HG03354 (cell line): ENCODE data around the gene DPP10.

Experiments
- ATAC-seq: cut with Tn5 transposase; IDR thresholded peaks from one replicate; pipeline ENCODE4 v1.9.1; 2021; ENCODE audit warnings: mild to moderate bottlenecking; ENCODE audit not compliant: unreplicated experiment, poor library complexity, severe bottlenecking

Gene DPP10

DNA sequence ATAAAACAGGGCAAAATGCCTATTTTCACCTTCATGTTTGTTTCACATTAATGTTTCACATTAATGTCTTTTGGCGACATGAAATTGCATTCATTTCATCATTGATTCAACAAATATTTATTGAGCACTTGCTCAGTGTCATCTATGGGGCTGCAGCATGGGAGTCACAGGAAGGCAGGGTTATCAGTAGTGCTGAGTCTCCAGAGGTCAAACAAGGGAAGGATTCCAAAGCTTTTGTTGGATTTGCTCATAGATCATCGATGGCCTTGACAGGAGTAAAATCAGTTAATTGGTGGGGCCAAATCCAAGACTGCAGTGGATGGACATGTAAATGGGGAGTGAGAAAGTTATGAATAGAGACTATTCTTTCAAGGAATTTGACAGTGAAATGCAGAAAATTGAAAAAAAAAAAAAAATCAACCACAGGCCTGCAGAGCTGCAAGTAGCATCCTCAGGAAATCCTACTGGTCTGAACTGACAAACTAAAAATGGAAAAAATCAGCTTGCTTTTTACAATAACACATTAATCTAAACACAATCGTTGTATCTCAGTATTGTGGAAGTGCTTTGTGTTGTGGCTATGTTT lies 1290.8 kb downstream of the DPP10 start:
- ATAC-seq: no peak

DNA sequence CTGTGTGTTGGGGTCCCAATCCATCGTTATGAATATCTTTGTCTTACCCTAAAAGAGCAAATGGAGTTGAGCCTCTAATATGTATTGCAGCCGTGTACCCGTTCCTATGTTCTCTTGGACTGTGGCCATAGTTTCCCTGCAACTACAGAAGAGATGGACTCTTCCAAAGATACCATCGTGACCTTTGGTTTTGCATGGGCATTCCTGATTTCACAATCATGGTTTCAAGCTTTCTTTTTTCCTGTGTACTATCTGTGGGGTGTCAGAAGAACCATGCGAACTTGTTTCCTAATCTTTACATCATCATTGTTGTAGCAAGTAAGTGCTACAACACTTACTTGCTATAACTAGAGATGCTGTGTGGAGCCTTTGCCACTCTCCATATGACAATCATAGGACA lies 1295.7 kb downstream of the DPP10 start:
- ATAC-seq: no peak

DNA sequence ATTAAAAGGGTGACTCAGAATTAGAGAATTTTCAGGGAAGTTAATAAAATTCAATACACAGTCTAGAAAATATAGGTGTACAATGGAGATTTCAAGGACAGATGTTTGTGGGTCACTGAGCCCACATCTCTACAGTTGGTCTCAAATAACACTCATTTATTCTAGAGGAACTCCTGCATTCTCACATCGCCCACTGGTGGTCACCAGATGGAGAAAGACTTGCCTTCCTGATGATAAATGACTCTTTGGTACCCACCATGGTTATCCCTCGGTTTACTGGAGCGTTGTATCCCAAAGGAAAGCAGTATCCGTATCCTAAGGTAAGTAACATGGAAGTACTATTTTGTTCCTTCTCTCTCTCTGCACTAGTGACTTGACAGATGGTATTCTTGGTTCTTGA lies 1297.1 kb downstream of the DPP10 start:
- no peak for ATAC-seq

DNA sequence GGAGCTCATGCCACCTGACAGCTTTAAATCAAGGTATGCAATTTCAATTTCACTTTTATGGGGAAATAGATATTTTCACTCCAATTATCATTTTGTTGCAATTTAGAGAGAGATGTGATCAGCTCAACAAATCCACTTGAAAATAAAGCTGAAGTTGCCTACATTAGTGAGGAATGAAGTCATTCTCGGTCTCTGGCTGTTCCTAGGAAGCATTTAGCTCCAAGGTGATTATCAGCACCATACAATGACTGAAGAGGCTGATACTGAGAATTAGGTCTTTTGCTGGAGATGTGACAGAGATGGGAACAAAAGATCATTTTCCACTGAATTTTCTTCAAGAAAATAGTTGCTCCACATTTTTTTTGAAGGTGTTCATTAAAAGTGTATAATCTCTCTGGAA lies 1303.7 kb downstream of the DPP10 start:
- ATAC-seq: no peak

DNA sequence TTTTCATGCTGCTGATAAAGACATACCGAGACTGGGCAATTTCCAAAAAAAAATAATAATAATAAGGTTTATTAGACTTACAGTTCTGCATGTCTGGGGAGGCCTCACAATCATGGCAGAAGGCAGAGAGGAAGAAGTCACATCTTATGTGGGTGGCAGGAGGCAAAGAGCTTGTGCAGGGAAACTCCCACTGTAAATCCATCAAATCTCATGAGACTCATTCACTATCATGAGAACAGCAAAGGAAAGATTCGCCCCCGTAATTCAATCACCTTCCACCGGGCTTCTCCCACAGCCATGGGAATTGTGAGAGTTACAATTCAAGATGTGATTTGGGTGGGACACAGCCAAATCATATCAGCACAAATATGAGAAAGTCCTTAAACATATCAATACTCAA lies 1314.8 kb downstream of the DPP10 start:
- no peak for ATAC-seq

DNA sequence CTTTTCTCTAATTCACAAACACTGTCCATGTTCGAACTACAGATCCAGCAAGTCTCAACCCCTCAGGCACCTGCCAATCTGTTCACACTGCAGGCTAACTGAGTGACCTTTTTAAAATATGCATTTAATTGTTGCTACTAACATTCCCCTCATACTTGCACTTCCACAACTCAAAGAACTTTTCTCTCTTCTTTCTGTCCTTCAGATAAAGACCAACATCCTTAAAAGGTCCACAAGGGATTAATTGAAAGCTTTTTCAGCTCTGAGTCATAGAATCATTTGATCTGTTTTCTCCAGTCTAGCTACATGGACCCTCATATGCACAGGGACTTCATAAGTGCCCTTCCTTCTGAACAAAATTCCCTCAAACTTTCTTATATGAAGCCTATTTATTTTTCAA lies 1321.2 kb downstream of the DPP10 start:
- ATAC-seq: no peak

DNA sequence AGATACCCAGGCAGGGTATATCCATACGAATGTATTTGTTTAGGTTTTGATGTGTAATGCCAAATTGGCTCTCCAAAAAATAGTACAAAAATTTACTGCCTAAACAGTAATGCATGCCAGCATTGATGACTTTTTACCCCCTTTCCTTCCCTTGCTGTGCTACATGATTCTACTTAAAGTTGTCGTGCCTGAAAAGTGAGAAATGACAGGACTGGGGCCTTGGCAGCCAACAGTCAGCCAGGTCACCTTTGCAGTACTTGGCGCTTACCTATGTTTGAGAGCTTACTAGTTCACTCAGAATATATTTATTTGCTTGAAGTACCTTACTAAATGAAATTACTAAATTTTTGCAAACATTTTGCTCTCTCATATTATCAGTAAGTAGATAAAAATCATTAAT lies 1329.1 kb downstream of the DPP10 start:
- no peak for ATAC-seq

DNA sequence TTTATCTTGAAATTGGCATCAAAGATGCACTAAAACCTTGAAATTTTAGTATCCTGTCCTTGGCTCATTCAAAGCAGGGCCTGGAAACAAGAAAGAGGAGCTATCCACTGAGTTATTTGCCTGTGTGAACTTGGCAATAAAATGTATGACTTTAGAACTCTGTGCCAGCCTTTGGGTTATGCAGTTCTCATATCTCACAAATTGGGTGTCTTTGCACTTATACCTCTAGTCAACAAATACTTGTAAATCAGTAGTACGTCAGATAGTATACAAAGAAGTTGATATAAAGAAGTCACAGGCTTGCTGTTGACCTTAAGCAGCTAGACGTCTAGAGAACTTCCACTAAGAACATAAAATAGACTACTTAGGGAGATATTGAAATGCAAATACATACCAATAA lies 1331.9 kb downstream of the DPP10 start:
- ATAC-seq: no peak

DNA sequence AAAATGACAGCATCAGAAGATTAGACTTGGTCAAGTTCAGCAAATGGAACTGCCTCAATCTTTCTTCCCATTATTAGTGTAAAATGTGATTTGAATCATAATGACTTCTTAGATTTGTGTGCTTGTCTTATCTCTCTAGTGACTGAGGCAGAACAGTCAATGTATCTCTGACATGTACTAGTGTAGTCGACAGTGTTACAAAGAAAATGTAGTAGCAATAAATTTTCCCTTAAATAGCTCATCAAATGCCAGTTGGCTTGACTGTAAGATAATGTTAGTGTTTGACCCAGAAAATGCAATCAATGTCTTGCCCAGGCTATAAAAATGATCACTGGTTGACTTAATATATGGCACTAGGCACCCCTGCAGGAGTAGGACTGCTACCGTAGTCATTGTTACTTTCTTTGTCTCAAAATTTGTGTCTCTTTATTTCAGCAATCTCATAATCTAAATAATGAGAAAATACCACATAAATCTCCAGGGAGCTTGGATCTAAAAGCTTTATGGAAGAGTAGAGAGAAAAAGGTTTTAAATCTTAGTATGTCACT lies 1336.7 kb downstream of the DPP10 start:
- ATAC-seq: no peak

DNA sequence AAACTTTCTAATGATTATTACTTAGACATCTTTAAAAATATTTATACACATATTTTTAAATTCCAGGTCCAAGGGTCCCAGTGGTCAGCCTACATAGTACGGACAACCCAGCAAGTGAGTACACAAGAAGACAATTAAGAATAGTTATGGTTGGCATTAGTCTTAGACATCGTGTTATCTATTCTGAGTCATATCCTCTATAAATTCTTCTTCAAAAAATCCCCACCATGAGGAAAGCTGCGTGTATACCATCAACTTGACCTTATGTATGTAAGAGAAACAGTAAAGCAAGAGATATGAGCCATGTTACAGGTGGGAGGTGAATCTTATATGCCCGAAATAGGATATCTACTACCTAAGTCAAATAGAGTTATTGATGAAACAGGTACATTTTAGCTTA lies 1339.8 kb downstream of the DPP10 start:
- ATAC-seq: no peak

DNA sequence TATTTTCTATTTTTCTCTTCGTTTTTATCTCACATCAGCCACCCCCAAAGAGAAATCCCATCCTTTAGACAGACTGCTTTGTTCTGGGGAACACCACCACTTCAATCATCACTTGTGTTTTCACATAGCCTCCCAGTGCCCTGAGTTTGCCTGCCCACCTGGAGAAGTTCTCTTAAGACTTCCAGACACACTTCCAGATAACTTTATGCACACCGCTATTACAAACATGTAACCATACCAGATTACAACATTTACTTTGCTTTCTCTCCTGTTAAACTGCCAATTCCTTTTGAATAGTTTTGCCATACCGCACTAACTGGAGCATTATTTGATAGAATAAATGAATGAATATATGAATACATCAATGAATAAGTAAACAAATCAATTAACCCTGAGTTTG lies 1353.6 kb downstream of the DPP10 start:
- ATAC-seq: no peak

DNA sequence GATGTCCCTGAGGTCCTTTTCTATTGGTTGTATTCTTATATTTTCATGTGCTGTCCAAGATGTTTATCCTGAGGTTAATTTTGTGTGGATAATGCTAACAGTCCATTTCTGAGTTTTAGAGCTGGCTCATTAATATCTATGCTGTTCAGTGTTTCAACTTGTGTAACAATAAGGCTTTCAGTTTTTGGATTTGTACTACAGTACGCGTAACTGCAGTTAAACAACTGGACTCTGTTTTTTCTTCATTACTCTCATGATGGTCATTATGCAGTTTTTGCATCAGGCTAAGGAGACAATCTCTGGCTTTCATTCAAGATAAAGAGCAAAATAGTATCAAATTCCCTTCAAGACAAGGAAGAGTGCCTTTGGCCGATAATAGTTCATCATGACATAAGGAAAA lies 1364.8 kb downstream of the DPP10 start:
- ATAC-seq: no peak

DNA sequence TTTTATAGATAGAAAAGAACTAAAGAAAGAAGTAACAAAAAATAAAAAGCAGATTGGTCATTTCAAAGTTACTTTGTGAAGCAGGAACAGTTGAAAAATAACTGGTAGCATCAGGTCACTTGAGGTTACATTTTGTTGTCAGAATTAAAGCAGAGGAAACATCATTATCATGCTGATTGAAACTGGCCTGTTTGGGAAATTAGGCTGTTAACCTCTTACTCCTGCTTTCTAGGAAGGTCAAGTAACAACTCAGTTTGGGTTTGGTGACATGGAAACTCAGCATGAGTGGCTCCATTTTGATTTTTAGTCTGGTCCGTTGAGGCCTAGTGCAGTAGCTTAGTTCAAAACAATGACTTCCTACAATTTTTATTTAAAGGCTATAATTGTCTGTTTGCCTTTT lies 1383.5 kb downstream of the DPP10 start:
- ATAC-seq: no peak

DNA sequence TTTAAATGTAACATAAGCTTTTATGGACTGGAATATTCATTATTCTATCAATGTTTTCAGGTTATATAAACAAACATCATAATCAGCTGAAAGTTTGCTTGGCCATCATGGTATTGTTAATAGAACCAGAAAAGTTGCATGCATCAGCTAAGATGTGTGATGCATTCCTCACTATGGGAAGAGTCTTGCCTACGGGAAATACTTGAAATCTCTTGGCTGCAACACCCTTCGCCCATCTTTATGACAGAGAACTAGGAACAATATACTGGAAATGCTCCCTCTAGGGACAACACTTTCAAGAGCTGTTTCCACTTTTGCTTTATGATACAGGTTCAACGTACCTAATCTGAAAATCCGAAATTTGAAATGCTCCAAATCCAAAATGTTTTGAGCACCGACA lies 1390.8 kb downstream of the DPP10 start:
- ATAC-seq: no peak

DNA sequence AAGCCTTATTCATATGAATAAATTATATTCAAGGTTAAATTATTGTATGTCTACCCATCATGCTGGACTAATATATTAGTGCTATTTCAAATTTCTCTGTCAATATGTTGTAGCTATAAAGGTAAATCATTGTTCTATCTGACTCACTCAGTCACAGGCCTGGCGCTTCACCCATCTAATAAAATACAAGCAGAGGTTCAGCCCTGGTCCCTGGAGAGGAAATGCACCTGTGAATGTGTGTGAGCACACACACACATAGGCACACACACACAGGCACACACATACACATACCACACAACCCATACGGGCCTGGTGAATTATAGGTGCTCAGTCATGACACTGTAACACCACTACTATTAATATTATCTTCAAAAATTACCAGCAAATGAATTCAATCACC lies 1396.1 kb downstream of the DPP10 start:
- ATAC-seq: no peak

DNA sequence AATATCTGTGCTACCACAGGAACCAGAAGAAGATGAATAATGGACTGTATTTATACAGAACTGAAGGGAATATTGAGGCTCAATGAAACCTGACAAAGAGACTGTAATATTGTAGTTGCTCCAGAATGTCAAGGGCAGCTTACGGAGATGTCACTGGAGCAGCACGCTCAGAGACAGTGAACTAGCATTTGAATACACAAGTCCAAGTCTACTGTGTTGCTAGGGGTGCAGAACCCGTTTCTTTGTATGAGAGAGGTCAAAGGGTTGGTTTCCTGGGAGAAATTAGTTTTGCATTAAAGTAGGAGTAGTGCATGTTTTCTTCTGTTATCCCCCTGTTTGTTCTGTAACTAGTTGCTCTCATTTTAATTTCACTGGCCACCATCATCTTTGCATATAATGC lies 1399.9 kb downstream of the DPP10 start:
- no peak for ATAC-seq

DNA sequence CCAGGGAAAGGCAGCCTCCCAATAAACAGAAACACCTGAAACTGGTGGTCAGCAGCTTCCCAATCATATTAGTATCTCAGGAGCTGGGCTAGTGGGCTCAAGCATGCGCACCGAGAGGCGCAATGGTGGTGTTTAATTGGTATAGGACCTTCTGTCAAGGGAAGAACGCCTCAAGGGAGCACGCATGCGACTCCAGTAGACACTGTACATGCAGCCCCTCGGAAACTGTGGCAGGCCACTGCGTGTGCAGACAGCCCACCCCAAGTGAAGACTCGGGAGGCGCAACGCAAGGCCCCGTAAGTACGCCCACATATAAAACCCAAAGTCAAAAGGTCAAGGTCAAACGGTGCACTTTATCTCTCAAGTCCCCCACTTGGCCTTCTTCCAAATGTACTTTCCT lies 1405.8 kb downstream of the DPP10 start:
- ATAC-seq: no peak

DNA sequence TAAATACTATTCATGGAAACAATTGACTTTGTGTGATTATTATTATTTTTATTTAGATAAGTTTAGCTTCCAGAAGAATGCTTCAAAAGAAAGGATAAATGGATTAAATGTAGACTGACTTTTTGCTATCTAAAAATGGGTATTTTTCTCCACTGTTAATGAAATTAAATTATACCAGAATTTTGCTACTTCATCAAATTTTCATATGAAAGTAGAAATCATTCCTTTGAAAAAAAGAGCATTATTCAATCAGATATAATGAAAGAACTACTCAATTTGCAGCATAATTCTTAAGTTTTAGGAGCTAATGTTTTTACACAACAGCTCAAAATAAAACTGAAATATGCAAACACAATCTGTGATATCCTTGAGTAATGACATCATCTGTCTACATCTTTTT lies 1424.6 kb downstream of the DPP10 start:
- ATAC-seq: no peak

DNA sequence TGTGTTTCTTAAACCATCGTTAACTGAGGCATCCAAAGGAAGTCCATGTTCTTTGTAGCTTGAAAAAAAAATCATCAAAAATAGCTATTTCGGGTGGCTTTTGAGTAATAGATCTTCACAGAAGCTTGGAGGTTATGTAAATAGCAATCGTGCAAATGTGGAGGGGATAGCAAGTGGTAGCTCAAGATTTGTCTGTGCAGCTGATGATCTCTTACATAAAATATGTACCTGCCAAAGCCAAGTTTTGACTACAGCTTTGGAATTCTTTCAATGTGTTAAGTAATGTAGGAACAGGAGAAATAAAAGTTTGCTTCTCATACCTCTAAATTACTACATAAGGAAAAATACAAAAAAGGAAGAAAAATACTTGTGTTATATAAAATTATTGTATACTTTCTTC lies 1432.0 kb downstream of the DPP10 start:
- ATAC-seq: no peak

DNA sequence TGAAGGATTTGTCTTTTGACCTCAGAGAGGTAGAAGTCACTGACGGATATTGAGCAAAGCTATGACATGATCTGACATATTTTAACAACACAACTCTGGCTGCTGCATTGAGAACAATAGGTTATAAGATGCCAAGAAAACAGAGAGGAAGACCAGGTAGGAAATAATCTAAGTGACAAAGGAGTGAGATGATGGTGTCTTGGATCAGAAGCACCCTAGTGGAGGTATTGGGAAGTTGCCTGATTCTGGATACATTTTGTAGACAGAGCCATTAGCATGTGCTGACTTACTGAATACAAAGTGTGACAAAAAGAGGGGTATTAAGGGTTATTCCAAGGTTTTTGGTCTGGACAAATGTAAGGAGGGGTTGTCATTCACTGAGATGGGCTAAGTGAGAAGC lies 1438.1 kb downstream of the DPP10 start:
- ATAC-seq: no peak

DNA sequence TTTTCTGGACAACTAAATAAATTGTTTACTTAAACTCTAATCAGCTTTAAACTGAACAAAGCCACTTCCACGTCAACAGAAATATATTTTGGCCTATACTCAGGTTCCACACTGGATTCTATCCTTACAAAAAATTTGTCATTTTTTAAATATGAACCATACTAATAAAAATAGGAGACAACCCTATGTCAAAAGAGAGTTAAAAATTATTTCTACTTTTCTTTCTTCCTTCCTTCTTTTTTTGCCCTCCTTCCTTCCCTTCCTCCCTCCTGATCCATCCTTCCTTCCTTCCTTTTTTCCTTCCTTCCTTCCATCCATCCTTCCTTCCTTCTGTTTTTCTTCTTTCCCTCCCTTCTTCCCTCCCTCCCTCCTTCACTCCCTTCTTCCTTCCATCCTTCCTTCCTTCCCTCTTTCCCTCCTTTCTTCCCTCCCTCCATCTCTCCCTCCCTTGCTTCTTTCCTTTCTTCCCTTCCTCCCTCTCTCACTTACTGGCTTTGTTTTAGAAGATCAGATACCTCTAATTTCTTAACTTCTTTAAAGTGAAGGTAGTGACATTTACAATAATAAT lies 1444.9 kb downstream of the DPP10 start:
- ATAC-seq: no peak
